ENCODE data around the gene CALML3. TPM values are rescaled to one million over a fixed set of nuclear protein-coding genes. Genes with fewer than 3 reads are reported as not detected.

Gene CALML3
- total RNA-seq, 1 donor from 2014 or later = not detected

GRCh38 chr10:5575144-5575481, 50.4 kb downstream of the CALML3 start:
- H2AFZ ChIP-seq (ENCODE audit: low read depth, low read length) = peak overlapping the region; percentile 51

DNA sequence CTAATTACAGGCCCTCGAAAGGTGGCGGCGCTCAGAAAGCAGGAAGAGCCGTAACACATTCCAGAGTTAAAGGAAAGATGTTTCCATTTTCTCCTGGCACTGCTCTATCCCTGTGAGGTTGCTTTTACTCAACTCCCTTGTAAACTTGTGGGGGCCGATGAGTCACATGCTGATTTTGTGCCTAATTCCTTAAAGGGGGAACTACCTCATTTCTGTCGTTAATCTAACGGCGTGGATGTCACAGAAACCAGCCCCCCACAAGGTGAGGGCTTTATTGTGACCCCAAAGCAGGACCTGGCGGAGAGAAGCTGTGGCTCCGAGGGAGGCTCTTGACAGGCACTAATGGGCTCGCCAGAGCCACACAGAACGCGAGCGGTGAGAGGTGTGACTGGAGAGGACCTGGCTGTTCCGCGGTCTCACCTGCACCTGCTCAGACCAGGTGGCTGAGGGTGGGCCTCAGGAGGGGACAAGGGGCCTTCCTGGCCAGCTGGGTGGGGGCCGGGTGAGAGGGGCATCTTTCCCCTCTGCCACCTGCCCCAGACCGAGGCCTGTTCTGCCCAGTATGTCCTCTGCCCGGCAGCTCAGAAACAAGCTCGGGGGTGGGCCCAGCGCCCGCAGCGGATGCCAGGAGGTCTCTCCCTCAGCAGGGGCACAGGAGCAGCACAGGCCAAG, 50.9 kb downstream of the CALML3 start:
- H3K9ac ChIP-seq (ENCODE audit: low read length) = peak overlapping the region; percentile 45
- H2AFZ ChIP-seq (ENCODE audit: low read depth, low read length) = peak overlapping the region; percentile 51
- H4K20me1 ChIP-seq (ENCODE audit: insufficient read depth, low read length) = no peaks in the 10 kb centered on the region
- H3K27ac ChIP-seq (ENCODE audit: low read depth, low read length) = peak overlapping the region; percentile 26
- H3K27me3 ChIP-seq (ENCODE audit: insufficient read depth, low read length) = no peaks in the 10 kb centered on the region
- no peak for TF ChIP-seq CTCF (IDR thresholded peaks at IDR 0.05; ENCODE audit: insufficient read depth, low read depth, low read length)
- no peak for TF ChIP-seq EZH2 (IDR thresholded peaks at IDR 0.05; ENCODE audit: insufficient read depth, low read length)
- H3K4me2 ChIP-seq (ENCODE audit: low read length) = peak overlapping the region; percentile 61
- Mint-ChIP-seq H3K9me3 (ENCODE audit: unreplicated experiment) (peaks cover 2% of the 10 kb centered on the region), H3K4me3 (ENCODE audit: unreplicated experiment) (no peak overlapping the region), H3K27me3 (ENCODE audit: low read depth, unreplicated experiment) (peaks cover 4% of the 10 kb centered on the region), H3K27ac (ENCODE audit: unreplicated experiment) (no peak overlapping the region), H3K36me3 (ENCODE audit: low read depth, unreplicated experiment) (peaks cover 1% of the 10 kb centered on the region), H3K4me1 (ENCODE audit: low read depth, unreplicated experiment) (peaks cover 9% of the 10 kb centered on the region)
- peaks cover 18% of the 10 kb centered on the region for H3K4me1 ChIP-seq (ENCODE audit: insufficient read depth, low read length)
- no peaks in the 10 kb centered on the region for H3K9me3 ChIP-seq (ENCODE audit: insufficient read depth, low read depth, low read length)
- DNase-seq (ENCODE audit: low read depth) (peak; percentile 75), FAIRE-seq (peak; percentile 81)
- no peaks in the 10 kb centered on the region for H3K36me3 ChIP-seq (ENCODE audit: insufficient read depth, low read length)
- H3K4me3 ChIP-seq (ENCODE audit: insufficient read depth, low read depth, low read length) = no peak overlapping the region
- H3K79me2 ChIP-seq (ENCODE audit: insufficient read depth, low read length) = no peaks in the 10 kb centered on the region

More at GRCh38 chr10:5575144-5575481, 50.4 kb downstream of the CALML3 start:
- TF ChIP-seq CTCF (IDR thresholded peaks at IDR 0.05; ENCODE audit: insufficient read depth, low read depth, low read length) (no peak), EZH2 (IDR thresholded peaks at IDR 0.05; ENCODE audit: insufficient read depth, low read length) (no peak)
- Mint-ChIP-seq H3K27ac (ENCODE audit: unreplicated experiment) (no peak overlapping the region), H3K36me3 (ENCODE audit: low read depth, unreplicated experiment) (peaks cover 1% of the 10 kb centered on the region), H3K27me3 (ENCODE audit: low read depth, unreplicated experiment) (peaks cover 4% of the 10 kb centered on the region), H3K4me1 (ENCODE audit: low read depth, unreplicated experiment) (peaks cover 9% of the 10 kb centered on the region), H3K9me3 (ENCODE audit: unreplicated experiment) (peaks cover 2% of the 10 kb centered on the region), H3K4me3 (ENCODE audit: unreplicated experiment) (no peak overlapping the region)
- no peak for DNase-seq (ENCODE audit: low read depth)
- Histone ChIP-seq H3K4me1 (ENCODE audit: insufficient read depth, low read length) (peaks cover 18% of the 10 kb centered on the region), H3K9me3 (ENCODE audit: insufficient read depth, low read depth, low read length) (no peaks in the 10 kb centered on the region), H3K9ac (ENCODE audit: low read length) (peak overlapping the region; percentile 42), H3K4me3 (ENCODE audit: insufficient read depth, low read depth, low read length) (no peak overlapping the region), H3K36me3 (ENCODE audit: insufficient read depth, low read length) (no peaks in the 10 kb centered on the region), H3K4me2 (ENCODE audit: low read length) (peak overlapping the region; percentile 61), H3K27ac (ENCODE audit: low read depth, low read length) (peak overlapping the region; percentile 26), H4K20me1 (ENCODE audit: insufficient read depth, low read length) (no peaks in the 10 kb centered on the region), H3K79me2 (ENCODE audit: insufficient read depth, low read length) (no peaks in the 10 kb centered on the region), H3K27me3 (ENCODE audit: insufficient read depth, low read length) (no peaks in the 10 kb centered on the region)
- no peak for FAIRE-seq

DNA sequence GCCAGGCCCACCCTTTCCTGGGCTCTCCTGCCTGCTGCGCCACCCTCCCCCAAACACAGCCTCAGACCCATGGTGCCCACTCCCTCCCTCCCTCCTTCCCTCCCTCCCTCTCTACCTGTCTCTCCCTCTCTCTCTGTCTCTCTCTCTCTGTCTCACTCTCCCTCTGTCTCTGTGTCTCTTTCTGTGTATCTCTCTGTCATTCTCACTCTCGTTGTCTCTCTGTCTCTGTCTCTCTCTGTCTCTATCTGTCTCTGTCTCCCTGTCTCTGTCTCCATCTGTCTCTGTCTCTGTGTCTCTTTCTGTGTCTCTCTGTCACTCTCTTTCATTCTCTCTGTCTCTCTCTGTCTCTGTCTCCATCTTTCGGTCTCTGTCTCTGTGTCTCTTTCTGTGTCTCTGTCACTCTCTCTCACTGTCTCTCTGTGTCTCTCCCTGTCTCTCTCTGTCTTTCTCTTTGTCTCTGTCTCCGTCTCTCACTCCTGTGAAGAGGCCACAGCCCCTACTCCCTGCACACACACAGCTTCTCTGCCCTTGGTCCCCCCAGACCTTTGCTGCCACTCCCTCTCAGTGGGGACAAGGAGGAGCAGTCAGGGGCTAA, 51.5 kb downstream of the CALML3 start:
- H3K4me2 ChIP-seq (ENCODE audit: low read length) = no peak overlapping the region
- Mint-ChIP-seq H3K4me1 (ENCODE audit: low read depth, unreplicated experiment) (peaks cover 9% of the 10 kb centered on the region), H3K36me3 (ENCODE audit: low read depth, unreplicated experiment) (peaks cover 1% of the 10 kb centered on the region), H3K4me3 (ENCODE audit: unreplicated experiment) (no peak overlapping the region), H3K27me3 (ENCODE audit: low read depth, unreplicated experiment) (peaks cover 4% of the 10 kb centered on the region), H3K9me3 (ENCODE audit: unreplicated experiment) (peaks cover 2% of the 10 kb centered on the region), H3K27ac (ENCODE audit: unreplicated experiment) (no peak overlapping the region)
- no peaks in the 10 kb centered on the region for H3K9me3 ChIP-seq (ENCODE audit: insufficient read depth, low read depth, low read length)
- H3K4me1 ChIP-seq (ENCODE audit: insufficient read depth, low read length) = peaks cover 18% of the 10 kb centered on the region
- H3K9ac ChIP-seq (ENCODE audit: low read length) = no peak overlapping the region
- H3K27me3 ChIP-seq (ENCODE audit: insufficient read depth, low read length) = no peaks in the 10 kb centered on the region
- TF ChIP-seq CTCF (IDR thresholded peaks at IDR 0.05; ENCODE audit: insufficient read depth, low read depth, low read length) (no peak), EZH2 (IDR thresholded peaks at IDR 0.05; ENCODE audit: insufficient read depth, low read length) (no peak)
- H3K4me3 ChIP-seq (ENCODE audit: insufficient read depth, low read depth, low read length) = no peak overlapping the region
- DNase-seq (ENCODE audit: low read depth) (no peak), FAIRE-seq (no peak)
- no peaks in the 10 kb centered on the region for H4K20me1 ChIP-seq (ENCODE audit: insufficient read depth, low read length)
- no peak overlapping the region for H2AFZ ChIP-seq (ENCODE audit: low read depth, low read length)
- H3K79me2 ChIP-seq (ENCODE audit: insufficient read depth, low read length) = no peaks in the 10 kb centered on the region
- no peak overlapping the region for H3K27ac ChIP-seq (ENCODE audit: low read depth, low read length)
- no peaks in the 10 kb centered on the region for H3K36me3 ChIP-seq (ENCODE audit: insufficient read depth, low read length)
